GM10266 (cell line): Measurements from ENCODE around the gene TRIL.

Experiments
- DNase-seq: peaks from one replicate; pipeline ENCODE4 v3.0.0; 2012; ENCODE audit errors: extremely low spot score
- TF ChIP-seq, protein P1 (sequence below): IDR thresholded peaks from 2 replicates; pipeline ENCODE4 v1.5.1; 2012; ENCODE audit warnings: mild to moderate bottlenecking, low read depth; ENCODE audit not compliant: control insufficient read depth, insufficient read depth; ENCODE audit errors: missing control alignments

Gene TRIL

GRCh38 chr7:28999427-28999826 lies 41.3 kb upstream of the TRIL start:
- TF ChIP-seq, protein P1, sequence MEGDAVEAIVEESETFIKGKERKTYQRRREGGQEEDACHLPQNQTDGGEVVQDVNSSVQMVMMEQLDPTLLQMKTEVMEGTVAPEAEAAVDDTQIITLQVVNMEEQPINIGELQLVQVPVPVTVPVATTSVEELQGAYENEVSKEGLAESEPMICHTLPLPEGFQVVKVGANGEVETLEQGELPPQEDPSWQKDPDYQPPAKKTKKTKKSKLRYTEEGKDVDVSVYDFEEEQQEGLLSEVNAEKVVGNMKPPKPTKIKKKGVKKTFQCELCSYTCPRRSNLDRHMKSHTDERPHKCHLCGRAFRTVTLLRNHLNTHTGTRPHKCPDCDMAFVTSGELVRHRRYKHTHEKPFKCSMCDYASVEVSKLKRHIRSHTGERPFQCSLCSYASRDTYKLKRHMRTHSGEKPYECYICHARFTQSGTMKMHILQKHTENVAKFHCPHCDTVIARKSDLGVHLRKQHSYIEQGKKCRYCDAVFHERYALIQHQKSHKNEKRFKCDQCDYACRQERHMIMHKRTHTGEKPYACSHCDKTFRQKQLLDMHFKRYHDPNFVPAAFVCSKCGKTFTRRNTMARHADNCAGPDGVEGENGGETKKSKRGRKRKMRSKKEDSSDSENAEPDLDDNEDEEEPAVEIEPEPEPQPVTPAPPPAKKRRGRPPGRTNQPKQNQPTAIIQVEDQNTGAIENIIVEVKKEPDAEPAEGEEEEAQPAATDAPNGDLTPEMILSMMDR: no peak
- DNase-seq: no peak

GRCh38 chr7:28998105-28998504 lies 40.0 kb upstream of the TRIL start:
- TF ChIP-seq, protein P1: no peak
- no peak for DNase-seq

DNA sequence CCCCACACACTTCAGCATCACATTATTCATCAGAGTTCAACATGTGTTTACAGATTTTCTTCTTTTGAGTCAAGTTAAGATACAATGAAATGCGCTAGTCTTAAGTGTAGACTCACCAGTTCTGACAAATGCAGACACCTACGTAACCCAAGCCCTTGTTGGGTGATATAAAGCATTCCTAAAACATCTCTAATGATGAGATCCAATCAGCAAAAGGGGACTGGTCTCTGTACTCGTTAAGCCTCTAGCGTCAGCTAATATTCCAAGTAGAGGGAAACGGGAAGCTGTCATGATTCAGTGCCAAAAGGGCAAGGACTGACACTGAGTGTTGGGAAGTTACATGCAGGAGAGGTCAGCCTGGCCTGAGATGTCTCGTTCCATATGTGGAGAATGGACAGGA lies 38.7 kb upstream of the TRIL start:
- no peak for DNase-seq
- TF ChIP-seq, protein P1: no peak

GRCh38 chr7:28993371-28993770 lies 35.2 kb upstream of the TRIL start:
- DNase-seq: no peak
- TF ChIP-seq, protein P1: no peak

GRCh38 chr7:28992798-28993197 lies 34.7 kb upstream of the TRIL start:
- DNase-seq: no peak
- TF ChIP-seq, protein P1: no peak

DNA sequence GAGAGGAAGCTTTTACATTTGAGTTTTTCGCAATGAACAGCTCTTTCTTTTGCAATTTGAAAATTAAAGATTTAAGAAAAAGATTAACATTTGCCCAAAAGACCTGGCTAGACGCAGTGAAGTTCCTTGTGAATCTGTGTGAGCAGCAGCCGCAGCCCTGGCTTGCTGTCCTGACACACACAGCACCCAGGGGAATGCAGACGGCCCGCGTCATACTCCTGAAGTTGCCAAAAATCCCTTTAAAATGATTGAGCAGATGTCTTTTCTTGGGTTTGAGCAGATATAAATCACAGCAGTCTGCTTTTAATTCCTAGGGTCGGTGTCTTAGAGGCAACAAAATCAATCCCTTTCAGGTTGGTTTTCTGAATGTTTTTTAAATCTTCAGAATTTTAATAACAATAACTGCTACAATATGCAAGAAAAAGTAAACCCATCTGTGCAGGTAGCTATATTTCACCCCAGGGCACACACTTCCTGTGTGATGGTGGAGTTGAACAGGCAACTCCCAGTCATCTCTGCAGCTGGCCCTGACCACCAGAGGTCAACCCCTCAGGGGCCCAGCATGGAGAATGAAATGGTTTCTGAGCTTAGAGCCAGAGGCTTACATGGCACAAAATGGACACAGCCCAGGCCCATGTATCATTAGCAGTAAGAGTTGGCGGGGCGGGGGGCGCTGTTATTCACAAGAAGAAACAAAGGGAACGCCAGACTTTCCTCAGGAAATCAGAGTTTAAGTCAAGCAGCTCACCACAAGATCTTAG lies 32.2 kb upstream of the TRIL start:
- TF ChIP-seq, protein P1: no peak
- no peak for DNase-seq

DNA sequence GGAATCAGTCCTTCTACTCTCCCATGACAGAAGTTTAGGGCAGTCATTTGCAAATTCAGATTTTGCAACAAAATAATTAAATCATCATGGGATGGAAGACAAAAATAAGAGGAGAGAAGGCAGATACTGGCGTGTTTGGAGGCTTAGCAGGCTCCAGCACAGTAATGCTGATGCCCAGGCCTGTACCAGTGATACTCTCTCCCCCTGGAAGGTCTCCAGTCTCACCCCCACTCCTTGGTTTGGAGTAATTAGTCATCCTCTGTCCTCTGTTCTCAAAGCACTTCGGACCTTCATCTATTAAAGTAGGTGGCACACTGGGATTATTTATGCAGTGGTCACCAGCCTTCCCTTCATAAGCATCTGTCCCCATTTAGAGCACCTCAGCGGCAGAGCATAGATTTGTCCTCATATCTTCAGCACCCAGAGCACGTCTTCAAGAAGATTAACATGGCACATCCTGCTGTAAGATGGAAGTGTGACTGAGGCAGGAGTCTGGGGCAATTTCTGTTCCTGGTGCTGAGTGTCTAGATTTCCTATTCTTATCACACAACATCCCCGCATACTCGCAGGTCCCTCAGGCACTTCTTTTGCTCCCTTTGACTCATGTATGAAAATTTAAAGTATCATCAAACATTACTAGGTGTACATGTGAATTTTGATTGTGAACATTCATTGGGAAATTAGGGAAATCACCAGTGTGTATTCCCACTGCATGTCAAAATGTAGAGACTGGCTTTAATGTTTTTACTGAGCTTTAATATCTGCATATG lies 31.3 kb upstream of the TRIL start:
- TF ChIP-seq, protein P1: no peak
- DNase-seq: no peak
